Measurements from ENCODE around the gene RARB. TPM values are rescaled to one million over a fixed set of nuclear protein-coding genes. Genes with fewer than 3 reads are reported as not detected.

RARB gene
- total RNA-seq, 1 donor from 2014 or later, result 5.6 TPM

- TF ChIP-seq CTCF (IDR thresholded peaks at IDR 0.05), result no peak
- ATAC-seq, result peak in 1 of 2 donors; percentile 54
- Histone ChIP-seq H3K27me3 (ENCODE audit: low read depth) (no peaks in the 10 kb centered on the region), H3K4me1 (peaks cover 4% of the 10 kb centered on the region), H3K9me3 (no peaks in the 10 kb centered on the region), H3K4me3 (no peak overlapping the region), H3K27ac (peak overlapping the region; percentile 18), H3K36me3 (no peaks in the 10 kb centered on the region)
- DNase-seq, result no peak
- intact Hi-C loops (cut with DNase I), result no loop called here
Measured at GRCh38 chr3:25508901-25509300, 80.8 kb downstream of the RARB start.

- H3K27ac ChIP-seq, result no peak overlapping the region
- H3K36me3 ChIP-seq, result no peaks in the 10 kb centered on the region
- ATAC-seq, result no peak
- no peak overlapping the region for H3K4me3 ChIP-seq
- H3K4me1 ChIP-seq, result peaks cover 9% of the 10 kb centered on the region
- H3K9me3 ChIP-seq, result no peaks in the 10 kb centered on the region
- no peak for DNase-seq
- TF ChIP-seq CTCF (IDR thresholded peaks at IDR 0.05), result no peak
- no peaks in the 10 kb centered on the region for H3K27me3 ChIP-seq (ENCODE audit: low read depth)
- intact Hi-C loops (cut with DNase I), result no loop called here
Measured at GRCh38 chr3:25510797-25511196, 82.7 kb downstream of the RARB start.

- H3K9me3 ChIP-seq, result no peaks in the 10 kb centered on the region
- intact Hi-C loops (cut with DNase I), result no loop called here
- H3K36me3 ChIP-seq, result no peaks in the 10 kb centered on the region
- DNase-seq (no peak), ATAC-seq (no peak)
- peaks cover 9% of the 10 kb centered on the region for H3K4me1 ChIP-seq
- H3K27ac ChIP-seq, result no peak overlapping the region
- no peak for TF ChIP-seq CTCF (IDR thresholded peaks at IDR 0.05)
- H3K27me3 ChIP-seq (ENCODE audit: low read depth), result no peaks in the 10 kb centered on the region
- no peak overlapping the region for H3K4me3 ChIP-seq
Measured at GRCh38 chr3:25511972-25512721, 84.1 kb downstream of the RARB start.

GRCh38 chr3:25513642-25514266 is 85.7 kb downstream of the RARB start:
- H3K4me1 ChIP-seq, result peaks cover 9% of the 10 kb centered on the region
- DNase-seq (no peak), ATAC-seq (no peak)
- no peaks in the 10 kb centered on the region for H3K27me3 ChIP-seq (ENCODE audit: low read depth)
- no peaks in the 10 kb centered on the region for H3K36me3 ChIP-seq
- H3K27ac ChIP-seq, result no peak overlapping the region
- H3K4me3 ChIP-seq, result no peak overlapping the region
- intact Hi-C loops (cut with DNase I), result no loop called here
- no peaks in the 10 kb centered on the region for H3K9me3 ChIP-seq
- TF ChIP-seq CTCF (IDR thresholded peaks at IDR 0.05), result no peak

GRCh38 chr3:25515171-25515570 is 87.1 kb downstream of the RARB start:
- H3K4me1 ChIP-seq, result peaks cover 9% of the 10 kb centered on the region
- H3K27ac ChIP-seq, result no peak overlapping the region
- no peaks in the 10 kb centered on the region for H3K9me3 ChIP-seq
- no peak for ATAC-seq
- TF ChIP-seq CTCF (IDR thresholded peaks at IDR 0.05), result no peak
- H3K4me3 ChIP-seq, result no peak overlapping the region
- DNase-seq, result no peak
- H3K36me3 ChIP-seq, result no peaks in the 10 kb centered on the region
- H3K27me3 ChIP-seq (ENCODE audit: low read depth), result no peaks in the 10 kb centered on the region
- intact Hi-C loops (cut with DNase I), result no loop called here
